ENCODE data around the gene PSIP1.

PSIP1 gene

DNA sequence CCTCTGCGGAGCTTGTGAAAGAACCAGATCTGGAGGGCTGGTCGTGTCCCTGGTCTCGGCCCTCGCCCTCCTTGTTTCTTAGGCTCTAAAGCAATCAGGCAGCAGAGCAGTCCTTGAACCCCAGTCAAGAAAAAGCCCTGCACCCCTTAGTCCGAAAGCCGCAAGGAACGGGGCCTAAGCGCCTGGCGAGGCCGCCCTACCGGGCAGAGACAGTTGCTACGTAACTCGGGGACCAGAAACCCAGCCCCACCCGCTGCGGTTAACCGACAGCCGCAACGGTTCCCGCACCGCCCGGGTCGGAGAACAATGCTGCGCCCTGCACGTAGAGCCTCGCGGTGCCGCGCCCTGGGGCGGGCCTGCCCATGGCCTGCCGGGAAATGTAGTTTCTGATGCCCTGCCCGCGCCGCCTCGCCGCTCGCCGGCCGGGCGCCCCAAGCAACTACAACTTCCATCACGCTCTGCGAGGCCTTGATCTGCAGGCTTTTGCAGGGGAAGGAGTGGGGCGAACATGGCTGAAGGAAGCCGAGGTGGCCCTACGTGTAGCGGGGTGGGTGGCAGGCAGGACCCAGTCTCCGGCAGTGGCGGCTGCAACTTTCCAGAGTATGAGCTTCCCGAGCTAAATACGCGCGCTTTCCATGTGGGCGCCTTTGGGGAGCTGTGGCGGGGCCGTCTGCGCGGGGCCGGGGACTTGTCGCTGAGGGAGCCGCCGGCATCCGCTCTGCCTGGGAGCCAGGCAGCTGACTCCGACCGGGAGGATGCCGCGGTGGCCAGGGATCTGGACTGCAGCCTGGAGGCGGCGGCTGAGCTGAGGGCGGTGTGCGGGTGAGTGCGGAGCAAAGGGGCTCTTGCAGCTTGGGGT is 88.2 kb downstream of the PSIP1 start, which contains the start of gene SNAPC3 (continued):
- TF ChIP-seq, protein P1, sequence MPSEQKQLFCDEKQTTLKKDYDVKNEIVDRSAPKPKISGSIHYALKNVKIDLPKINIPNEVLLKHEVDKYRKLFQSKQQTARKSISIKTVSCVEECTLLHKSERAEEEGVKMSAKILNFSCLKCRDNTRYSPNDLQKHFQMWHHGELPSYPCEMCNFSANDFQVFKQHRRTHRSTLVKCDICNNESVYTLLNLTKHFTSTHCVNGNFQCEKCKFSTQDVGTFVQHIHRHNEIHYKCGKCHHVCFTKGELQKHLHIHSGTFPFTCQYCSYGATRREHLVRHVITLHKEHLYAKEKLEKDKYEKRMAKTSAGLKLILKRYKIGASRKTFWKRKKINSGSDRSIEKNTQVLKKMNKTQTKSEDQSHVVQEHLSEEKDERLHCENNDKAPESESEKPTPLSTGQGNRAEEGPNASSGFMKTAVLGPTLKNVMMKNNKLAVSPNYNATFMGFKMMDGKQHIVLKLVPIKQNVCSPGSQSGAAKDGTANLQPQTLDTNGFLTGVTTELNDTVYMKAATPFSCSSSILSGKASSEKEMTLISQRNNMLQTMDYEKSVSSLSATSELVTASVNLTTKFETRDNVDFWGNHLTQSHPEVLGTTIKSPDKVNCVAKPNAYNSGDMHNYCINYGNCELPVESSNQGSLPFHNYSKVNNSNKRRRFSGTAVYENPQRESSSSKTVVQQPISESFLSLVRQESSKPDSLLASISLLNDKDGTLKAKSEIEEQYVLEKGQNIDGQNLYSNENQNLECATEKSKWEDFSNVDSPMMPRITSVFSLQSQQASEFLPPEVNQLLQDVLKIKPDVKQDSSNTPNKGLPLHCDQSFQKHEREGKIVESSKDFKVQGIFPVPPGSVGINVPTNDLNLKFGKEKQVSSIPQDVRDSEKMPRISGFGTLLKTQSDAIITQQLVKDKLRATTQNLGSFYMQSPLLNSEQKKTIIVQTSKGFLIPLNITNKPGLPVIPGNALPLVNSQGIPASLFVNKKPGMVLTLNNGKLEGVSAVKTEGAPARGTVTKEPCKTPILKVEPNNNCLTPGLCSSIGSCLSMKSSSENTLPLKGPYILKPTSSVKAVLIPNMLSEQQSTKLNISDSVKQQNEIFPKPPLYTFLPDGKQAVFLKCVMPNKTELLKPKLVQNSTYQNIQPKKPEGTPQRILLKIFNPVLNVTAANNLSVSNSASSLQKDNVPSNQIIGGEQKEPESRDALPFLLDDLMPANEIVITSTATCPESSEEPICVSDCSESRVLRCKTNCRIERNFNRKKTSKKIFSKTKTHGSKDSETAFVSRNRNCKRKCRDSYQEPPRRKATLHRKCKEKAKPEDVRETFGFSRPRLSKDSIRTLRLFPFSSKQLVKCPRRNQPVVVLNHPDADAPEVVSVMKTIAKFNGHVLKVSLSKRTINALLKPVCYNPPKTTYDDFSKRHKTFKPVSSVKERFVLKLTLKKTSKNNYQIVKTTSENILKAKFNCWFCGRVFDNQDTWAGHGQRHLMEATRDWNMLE (tag by site-specific recombination; conservative IDR thresholded peaks at IDR 0.05; ENCODE audit: low read depth), result no peak; the same call in 1 of the 2 replicates
- TF ChIP-seq HOXA7 (CRISPR knock-in tag; IDR thresholded peaks at IDR 0.05; ENCODE audit: borderline replicate concordance), result no peak
- peak; percentile 55; the same call in 1 of the 2 replicates for TF ChIP-seq ZNF2 (tag by site-specific recombination; IDR thresholded peaks at IDR 0.05)
- no peak for TF ChIP-seq ZSCAN23 (tag by site-specific recombination; IDR thresholded peaks at IDR 0.05)
- peak; percentile 94 for TF ChIP-seq ZNF600 (tag by site-specific recombination; IDR thresholded peaks at IDR 0.05)
- no peak for TF ChIP-seq REPIN1 (tag by site-specific recombination; IDR thresholded peaks at IDR 0.05; ENCODE audit: low read depth)
- TF ChIP-seq ZFP3 (tag by site-specific recombination; IDR thresholded peaks at IDR 0.05; ENCODE audit: low read depth), result no peak
- TF ChIP-seq, protein P2, sequence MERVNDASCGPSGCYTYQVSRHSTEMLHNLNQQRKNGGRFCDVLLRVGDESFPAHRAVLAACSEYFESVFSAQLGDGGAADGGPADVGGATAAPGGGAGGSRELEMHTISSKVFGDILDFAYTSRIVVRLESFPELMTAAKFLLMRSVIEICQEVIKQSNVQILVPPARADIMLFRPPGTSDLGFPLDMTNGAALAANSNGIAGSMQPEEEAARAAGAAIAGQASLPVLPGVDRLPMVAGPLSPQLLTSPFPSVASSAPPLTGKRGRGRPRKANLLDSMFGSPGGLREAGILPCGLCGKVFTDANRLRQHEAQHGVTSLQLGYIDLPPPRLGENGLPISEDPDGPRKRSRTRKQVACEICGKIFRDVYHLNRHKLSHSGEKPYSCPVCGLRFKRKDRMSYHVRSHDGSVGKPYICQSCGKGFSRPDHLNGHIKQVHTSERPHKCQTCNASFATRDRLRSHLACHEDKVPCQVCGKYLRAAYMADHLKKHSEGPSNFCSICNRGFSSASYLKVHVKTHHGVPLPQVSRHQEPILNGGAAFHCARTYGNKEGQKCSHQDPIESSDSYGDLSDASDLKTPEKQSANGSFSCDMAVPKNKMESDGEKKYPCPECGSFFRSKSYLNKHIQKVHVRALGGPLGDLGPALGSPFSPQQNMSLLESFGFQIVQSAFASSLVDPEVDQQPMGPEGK (tag by site-specific recombination; IDR thresholded peaks at IDR 0.05), result peak; percentile 80
- TF ChIP-seq, protein P3, sequence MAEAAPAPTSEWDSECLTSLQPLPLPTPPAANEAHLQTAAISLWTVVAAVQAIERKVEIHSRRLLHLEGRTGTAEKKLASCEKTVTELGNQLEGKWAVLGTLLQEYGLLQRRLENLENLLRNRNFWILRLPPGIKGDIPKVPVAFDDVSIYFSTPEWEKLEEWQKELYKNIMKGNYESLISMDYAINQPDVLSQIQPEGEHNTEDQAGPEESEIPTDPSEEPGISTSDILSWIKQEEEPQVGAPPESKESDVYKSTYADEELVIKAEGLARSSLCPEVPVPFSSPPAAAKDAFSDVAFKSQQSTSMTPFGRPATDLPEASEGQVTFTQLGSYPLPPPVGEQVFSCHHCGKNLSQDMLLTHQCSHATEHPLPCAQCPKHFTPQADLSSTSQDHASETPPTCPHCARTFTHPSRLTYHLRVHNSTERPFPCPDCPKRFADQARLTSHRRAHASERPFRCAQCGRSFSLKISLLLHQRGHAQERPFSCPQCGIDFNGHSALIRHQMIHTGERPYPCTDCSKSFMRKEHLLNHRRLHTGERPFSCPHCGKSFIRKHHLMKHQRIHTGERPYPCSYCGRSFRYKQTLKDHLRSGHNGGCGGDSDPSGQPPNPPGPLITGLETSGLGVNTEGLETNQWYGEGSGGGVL (tag by site-specific recombination; IDR thresholded peaks at IDR 0.05), result no peak
- peak; percentile 54 for TF ChIP-seq GLIS1 (tag by site-specific recombination; IDR thresholded peaks at IDR 0.05)
- TF ChIP-seq, protein P4, sequence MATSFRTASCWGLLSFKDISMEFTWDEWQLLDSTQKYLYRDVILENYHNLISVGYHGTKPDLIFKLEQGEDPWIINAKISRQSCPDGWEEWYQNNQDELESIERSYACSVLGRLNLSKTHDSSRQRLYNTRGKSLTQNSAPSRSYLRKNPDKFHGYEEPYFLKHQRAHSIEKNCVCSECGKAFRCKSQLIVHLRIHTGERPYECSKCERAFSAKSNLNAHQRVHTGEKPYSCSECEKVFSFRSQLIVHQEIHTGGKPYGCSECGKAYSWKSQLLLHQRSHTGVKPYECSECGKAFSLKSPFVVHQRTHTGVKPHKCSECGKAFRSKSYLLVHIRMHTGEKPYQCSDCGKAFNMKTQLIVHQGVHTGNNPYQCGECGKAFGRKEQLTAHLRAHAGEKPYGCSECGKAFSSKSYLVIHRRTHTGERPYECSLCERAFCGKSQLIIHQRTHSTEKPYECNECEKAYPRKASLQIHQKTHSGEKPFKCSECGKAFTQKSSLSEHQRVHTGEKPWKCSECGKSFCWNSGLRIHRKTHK (tag by site-specific recombination; IDR thresholded peaks at IDR 0.05), result no peak
- TF ChIP-seq ZNF585B (tag by site-specific recombination; IDR thresholded peaks at IDR 0.05), result no peak
- 0 out of 2 replicates have a peak, but pooled peaks have one; percentile 14 for TF ChIP-seq ZNF660 (tag by site-specific recombination; IDR thresholded peaks at IDR 0.05)
- TF ChIP-seq, protein P5, sequence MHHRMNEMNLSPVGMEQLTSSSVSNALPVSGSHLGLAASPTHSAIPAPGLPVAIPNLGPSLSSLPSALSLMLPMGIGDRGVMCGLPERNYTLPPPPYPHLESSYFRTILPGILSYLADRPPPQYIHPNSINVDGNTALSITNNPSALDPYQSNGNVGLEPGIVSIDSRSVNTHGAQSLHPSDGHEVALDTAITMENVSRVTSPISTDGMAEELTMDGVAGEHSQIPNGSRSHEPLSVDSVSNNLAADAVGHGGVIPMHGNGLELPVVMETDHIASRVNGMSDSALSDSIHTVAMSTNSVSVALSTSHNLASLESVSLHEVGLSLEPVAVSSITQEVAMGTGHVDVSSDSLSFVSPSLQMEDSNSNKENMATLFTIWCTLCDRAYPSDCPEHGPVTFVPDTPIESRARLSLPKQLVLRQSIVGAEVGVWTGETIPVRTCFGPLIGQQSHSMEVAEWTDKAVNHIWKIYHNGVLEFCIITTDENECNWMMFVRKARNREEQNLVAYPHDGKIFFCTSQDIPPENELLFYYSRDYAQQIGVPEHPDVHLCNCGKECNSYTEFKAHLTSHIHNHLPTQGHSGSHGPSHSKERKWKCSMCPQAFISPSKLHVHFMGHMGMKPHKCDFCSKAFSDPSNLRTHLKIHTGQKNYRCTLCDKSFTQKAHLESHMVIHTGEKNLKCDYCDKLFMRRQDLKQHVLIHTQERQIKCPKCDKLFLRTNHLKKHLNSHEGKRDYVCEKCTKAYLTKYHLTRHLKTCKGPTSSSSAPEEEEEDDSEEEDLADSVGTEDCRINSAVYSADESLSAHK (tag by site-specific recombination; IDR thresholded peaks at IDR 0.05), result 0 out of 2 replicates have a peak, but pooled peaks have one; percentile 23
- no peak for TF ChIP-seq ZNF544 (tag by site-specific recombination; IDR thresholded peaks at IDR 0.05)
- peak; percentile 64 for TF ChIP-seq FEZF1 (tag by site-specific recombination; IDR thresholded peaks at IDR 0.05)
- TF ChIP-seq SP7 (tag by site-specific recombination; IDR thresholded peaks at IDR 0.05), result peak; percentile 31
